ENCODE results near the gene ABCB10.

DNA sequence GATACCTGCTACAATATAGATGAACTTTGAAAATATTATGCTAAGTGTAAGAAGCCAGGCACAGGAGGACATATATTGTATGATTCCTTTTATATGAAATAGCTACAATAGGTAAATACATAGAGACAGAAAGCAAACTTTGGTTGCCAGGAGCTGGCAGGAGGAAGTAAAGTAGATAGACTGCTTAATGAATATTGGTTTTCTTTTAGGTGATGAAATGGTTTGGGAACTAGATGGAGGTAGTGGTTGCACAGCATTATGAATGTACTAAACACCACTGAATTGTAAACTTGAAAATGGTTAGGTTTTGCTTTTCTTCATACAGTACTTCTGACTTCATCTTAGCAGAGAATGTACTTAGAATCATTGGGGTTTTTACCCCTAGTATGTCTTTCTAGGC is 21.5 kb downstream of the ABCB10 start:
- TF ChIP-seq CTCF (IDR thresholded peaks at IDR 0.05): no peak
- no peak for TF ChIP-seq EP300 (IDR thresholded peaks at IDR 0.05)
- TF ChIP-seq POLR2A (IDR thresholded peaks at IDR 0.05): no peak
- no peak for TF ChIP-seq POLR2AphosphoS5 (IDR thresholded peaks at IDR 0.05)
